Colon (tissue), 2 donors: ENCODE measurements around the gene VAC14.
"Not testable (repeated sequence)": the region's sequence is repeated elsewhere in the genome, so short reads cannot be mapped to it uniquely, and the experiment has no call there.

Experiments used
- FAIRE-seq: peaks from 2 replicates; lab custom pipeline; 2012; peaks lifted over from hg19 to GRCh38; lab: Jason Lieb, UNC
- donor health status: control.
- donor health status: control.

VAC14 gene

DNA sequence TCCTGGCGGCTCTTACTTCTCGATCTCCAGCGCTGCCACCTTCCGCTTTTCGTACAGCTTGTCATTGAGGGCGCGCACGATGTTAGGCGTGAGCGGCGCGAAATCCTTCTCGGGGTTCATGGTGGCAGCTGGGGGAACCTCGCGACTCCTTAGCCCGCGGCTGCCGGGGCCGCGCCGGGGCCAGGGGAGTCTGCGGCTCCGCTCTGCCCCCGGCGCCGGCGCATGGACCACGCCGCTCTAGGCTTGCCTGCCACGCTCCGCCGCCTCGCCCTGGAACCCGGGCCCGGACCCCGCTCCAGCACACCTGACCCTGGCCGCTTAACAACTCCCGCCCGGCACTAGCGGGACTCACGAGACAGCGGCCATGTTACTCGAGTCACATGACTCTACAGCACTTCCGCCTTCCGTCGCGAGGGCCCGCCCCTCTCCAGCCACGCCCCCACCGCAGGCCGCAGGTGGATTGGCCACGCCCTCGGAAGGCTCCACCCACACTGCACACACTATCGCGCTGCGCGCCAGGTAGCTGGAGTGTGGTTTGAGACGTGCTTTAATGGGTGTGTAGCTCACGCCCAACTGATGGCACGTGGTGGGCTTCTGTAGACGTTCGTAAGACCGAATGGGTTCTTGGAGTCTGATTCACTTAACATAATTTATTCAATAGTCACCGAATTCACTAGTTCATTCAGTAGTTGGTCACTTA lies at the start of gene VAC14:
TSS of gene VAC14 (minus strand) at position 378 of the 700 bp plus-strand sequence. CDS start at position 120, 258 bp downstream.
- no peak for FAIRE-seq

DNA sequence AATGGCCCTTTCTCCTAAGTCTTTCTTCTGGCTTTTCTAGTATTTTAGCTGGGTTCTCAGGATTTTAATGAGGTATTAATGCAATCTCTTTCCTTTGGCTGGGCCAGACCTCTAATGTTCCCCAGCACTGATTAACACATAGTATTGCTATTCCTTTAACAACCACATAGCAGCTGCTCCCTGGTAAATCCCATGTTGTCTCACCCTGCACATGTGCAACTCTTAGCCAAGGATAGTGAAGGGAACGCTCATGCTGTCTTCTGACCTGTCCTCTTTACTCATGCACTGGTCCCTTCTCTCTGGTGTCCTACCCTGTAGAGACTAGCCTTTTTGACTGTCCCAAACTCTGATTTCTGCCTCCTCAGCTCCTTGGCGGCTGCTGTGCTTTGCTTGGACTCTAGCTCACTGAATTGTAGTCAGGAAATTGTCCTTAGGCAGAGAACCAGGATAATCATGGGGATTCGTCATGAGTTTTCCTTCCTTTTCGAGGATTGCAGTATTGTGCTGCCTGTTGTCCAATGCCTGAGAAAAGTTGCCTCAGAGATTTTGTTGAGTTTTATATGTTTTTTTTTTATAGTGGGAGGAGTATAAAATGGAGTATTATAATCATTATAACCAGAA lies 22.6 kb upstream of the VAC14 start:
- FAIRE-seq = not testable (repeated sequence)

DNA sequence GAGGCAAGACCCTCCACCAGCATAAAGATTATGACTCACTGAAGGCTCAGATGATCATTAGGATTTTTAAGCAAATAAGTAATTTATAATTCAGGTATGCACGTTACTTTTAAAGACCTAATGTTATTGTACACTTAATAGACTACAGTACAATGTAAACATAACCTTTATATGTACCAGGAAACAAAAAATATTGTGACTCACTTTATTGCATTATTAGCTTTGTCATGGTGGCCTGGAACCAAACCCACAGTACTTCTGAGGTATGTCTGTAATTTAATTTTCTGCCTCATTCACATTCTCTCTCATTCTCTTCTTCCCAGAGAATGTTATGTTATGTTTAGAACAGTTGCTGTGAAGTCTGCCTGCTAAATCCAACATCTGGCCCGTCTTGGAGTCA lies 21.8 kb upstream of the VAC14 start:
- not testable (repeated sequence) for FAIRE-seq

DNA sequence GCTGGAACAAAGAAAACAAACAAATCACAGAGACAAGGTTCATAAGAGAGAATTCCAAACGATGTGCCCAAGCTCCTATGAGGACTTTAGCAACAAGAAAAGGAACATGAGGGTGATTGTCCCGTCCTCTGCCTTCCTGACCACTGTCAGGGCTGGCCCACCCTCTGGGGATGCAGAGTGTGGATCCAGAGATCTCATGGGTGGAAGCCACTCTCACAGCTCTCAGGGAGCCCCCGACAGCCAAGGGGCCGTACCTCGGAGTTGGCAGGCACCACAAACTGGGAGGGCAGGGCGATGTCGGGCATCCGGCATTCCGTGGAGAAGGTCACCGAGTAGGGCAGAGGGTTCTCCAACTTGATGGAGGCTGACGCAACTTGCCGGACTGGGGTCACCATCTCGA lies 17.1 kb upstream of the VAC14 start:
- not testable (repeated sequence) for FAIRE-seq

DNA sequence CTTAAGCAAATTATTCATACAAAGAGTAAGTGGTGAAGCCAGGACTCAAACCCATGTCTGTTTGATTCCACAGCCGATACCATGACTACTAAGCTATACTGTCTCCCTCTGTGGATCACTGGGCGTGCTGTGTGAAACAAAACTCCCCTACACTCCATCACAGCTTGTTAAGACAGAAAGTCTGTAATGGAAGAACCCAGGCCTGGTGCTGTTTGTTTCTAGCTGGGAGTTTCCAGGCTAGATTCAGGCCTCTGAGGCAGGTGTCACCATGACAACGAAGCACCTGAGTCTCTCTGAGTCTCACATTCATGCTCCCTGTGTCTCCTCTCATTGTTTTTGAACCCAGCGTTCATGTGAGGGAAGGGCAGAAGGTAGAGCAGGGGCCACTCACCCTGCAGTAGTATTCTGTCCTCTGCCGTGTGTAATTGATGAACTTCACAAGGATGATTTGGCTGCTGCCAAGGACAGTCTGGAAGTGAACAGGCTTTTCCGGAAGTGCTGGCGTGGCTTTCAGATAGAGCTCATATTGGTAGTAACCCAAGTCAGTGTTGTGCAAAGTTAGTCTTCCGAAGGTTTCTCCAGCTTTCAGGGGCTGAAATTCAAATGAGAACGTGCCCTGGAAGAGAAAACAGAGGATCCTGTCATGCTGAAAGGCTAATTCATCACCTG lies 8.6 kb upstream of the VAC14 start:
- FAIRE-seq = no peak

DNA sequence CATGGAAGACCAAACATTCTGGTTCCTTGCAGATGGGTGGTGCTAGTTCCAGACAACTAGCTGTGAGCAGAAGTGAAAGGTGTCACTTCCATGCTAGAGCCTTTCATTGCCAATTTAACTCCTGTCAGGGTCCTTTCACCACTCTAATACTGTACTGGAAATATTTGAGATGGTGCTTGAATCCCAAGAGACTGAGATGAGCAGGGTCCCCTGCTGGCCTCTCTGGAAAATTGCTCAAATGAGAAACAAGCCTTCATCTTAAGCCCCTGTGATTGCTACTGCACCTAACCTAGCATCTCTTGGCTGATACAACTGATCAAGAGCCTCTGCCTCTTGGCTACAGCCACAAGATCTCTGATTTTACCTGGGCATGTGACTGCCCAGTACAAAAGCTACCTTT lies 7.4 kb upstream of the VAC14 start:
- no peak for FAIRE-seq

DNA sequence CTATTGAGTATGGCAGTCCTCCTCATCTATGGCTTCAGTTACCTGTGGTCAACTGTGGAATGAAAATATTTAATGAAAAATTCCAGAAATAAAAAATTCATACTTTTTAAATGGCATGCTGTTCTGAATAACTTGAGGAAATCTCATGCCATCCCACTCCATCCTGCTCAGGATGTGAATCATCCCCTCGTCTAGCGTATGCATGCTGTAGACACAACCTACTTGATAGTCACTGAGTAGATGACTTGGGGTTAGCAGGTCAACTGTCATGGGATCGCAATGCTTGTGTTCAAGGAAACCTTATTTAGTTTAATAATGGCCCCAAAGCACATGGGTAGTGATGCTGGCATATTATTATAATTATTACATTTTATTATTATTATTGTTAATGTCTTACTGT lies 4.8 kb upstream of the VAC14 start:
- no peak for FAIRE-seq

DNA sequence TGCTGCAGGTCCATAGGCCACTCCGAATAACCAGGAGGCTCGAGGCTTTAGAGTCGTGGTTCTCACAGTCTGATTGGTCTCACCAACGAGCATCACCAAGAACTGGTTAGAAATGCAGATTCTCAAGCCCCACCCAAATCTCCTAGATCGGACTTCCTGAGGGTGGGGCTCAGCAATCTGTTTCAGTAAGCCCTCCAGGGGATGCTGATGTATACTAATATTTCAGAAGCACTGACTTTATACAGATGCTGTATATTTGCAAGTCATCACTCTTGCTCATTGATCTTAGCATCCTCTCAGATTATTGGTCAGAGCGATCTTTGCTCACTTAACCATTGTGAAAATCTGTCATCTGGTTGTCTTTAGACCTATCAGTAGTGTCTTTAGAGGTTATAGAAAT lies 4.4 kb upstream of the VAC14 start:
- FAIRE-seq = no peak

DNA sequence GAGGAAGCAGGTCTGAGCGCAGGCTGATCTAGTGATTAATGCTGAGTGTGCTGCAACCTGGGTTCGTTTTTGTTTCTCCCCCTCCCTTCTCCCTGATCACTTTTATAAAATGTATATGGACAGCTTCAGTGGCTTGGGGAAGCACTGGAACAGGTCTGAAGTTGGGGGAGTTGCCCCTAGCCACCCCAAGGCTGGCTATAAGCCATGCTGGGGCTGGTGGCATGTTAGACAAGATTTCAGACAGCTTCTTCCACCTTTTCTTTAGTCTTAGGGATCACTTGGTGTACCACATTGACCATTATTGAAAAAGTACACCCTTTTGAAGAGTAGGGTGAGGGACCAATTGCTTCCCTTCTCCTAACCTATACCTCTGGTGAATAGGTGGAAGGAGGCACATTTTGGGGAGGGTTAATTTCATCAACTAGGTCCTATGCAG lies 3.8 kb upstream of the VAC14 start:
- FAIRE-seq = no peak

DNA sequence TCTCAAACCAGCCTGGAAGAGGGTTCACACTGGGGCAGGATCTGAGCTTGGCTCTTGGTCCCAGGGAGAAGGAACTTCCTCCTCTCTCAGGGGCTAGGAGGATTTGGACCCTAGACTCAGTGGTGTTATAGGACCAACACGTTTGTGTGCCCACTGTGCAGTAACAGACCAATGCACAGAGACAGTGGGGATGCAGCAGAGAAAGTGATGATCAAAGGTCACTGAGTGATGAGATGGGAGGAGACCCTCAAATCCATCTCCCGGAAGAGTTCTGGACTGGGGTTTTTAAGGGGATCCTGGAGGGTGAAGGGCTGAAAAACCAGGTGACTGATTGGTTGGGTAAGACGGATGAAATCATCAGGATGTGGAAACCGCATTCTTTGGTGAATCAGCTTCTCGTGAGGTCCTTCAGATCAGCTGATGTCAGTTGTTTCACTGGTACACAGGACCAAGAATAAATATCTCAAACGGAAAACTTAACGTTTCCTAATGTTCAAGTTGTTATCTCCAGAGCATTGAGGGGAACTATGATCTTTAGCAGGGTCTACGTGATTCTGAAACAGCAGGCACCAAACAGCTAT lies 3.3 kb upstream of the VAC14 start:
- no peak for FAIRE-seq

DNA sequence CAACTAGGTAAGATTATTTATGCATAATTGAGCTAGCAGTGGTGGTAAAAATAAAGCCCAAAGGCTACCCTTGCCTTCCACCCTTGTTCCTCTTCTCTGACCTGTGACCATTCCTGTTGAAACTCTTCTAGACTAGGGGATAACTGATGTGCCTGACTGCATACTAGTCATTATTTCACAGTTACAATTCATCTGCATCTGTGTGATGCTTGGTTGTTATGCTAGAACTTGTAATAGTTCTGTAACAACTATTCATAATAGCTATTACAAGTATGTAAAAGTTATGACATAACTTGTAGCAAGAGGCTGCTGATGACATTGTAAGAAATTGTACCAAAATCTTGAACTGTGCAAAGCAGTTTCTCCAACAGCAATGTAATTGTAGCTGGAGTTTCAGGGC lies 2.4 kb upstream of the VAC14 start:
- FAIRE-seq = no peak

DNA sequence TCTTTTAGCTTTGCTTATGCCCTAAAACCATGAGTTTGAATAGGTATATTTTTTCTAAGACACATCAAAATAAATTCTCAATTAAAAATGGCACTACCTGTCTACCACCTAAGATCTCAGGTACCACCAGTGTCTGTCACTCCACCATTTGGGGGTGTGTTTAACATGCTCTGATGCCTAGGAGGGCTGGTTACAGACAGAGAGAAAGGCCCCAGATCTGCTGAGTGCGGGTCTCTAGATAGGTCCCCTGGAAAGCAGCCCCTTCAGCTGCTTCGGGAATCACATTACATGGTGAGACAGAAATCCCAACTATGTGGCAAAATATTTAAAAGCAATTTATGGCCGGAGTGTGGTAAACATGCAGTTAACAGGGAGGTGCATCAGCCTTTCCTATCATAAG lies 653 bp upstream of the VAC14 start:
- no peak for FAIRE-seq

DNA sequence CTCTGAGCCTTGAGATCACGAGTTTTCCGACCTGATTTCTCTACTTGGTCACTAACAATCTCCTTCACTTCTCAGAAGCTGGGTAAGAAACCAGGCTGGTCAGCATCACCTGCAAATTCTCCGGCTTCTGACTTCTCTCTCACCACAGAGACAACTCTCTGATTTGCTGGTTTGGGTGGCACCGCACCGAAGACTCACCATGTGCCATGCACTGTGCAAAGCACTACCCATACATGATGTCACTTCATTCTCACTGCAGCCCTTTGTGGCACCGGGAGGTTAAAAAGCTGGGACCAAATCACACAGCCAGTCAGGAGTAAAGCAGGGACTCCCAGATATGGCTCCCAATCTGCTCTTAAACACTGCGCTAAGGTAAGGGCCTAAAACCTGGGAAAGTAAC lies 647 bp downstream of the VAC14 start:
- no peak for FAIRE-seq

DNA sequence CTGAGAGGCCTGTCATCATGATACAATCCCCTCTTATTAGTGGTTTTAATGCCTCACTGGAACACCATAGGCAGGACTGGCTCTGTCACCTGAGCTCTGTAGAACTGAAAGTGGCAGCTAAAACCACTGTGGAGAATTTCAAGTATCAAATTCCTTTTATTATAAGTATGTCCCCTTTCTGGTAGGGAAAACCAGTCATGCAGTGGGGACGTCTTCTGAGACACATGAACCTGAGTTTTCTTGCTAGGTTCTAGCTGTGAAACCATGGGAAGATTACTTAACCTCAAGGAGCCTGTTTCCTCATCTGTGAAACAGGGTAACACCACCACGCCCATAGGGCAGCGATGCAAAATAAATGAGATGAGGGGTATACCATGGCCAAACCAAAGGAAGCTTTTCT lies 4.7 kb downstream of the VAC14 start:
- no peak for FAIRE-seq

DNA sequence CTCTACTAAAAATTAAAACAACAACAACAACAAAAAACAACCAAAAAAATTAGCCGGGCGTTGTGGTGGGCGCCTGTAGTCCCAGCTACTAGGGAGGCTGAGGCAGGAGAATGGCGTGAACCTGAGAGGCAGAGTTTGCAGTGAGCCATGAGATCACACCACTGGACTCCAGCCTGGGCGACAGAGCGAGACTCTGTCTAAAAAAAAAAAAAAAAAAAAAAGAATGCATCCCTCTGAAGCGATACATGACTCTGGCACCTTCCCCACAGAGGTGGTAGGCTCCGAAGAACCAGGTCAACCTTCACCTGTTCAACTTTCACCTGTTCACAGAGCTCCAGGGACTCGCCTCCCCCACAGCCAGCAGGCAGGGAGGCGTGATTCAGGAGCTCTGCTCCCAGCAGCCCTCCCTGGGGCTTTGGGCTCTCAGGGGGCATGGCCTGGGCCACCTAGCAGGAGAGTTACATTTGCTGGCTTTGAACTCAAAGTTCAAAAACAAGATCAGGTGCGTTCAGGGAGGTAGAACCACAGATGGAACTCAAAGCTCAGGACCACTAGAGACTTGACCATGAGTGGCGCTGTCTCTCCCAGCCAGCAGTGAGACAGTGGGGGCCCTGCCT lies 5.6 kb downstream of the VAC14 start:
- FAIRE-seq = no peak

DNA sequence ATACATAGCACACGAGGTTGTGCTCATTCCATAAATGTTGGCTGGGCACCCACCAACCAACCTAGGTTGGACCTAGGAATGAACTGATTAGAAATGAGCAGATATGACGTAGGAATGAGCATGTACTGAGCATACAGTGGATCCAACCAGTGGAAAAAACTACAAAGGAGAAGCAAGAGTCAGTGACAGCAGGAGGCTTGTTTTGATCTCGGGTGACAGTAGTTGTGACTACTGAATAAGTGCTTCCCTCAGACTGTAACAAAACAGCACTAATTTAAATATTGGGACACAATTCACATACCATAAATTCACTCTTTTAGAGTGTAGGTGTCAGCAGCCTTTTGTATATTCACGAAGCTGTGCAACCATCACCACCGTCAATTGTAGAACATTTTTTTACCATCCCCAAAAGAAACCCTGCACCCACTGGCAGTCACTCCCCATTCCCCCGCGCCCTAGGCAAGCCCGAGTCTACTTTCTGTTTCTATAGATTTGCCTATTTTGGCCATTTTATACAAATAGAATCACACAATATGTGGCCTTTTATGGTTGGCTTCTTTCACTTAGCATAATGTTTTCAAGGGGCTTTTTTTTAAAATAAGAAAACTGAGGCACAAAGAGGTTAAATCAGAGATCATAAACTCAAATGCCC lies 7.0 kb downstream of the VAC14 start:
- no peak for FAIRE-seq

DNA sequence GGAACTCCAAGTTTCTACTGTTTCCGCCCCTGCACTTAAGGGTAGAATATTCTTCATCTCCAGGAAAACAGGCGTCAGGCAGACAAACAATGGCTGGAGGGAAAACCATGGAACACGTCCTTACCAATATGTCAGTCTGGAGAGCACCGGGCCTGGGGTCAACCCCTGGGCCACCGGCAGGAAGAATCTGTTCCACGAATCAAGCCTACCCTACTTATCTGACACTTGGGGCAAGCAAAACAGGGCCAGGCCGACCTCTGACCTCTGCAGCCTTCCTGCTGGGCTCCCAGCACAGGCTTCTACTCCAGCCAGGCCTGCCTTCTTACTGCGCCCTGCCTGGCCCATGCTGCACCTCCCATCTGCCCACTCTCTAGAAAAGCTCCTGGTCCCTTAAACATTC lies 10.1 kb downstream of the VAC14 start:
- no peak for FAIRE-seq

DNA sequence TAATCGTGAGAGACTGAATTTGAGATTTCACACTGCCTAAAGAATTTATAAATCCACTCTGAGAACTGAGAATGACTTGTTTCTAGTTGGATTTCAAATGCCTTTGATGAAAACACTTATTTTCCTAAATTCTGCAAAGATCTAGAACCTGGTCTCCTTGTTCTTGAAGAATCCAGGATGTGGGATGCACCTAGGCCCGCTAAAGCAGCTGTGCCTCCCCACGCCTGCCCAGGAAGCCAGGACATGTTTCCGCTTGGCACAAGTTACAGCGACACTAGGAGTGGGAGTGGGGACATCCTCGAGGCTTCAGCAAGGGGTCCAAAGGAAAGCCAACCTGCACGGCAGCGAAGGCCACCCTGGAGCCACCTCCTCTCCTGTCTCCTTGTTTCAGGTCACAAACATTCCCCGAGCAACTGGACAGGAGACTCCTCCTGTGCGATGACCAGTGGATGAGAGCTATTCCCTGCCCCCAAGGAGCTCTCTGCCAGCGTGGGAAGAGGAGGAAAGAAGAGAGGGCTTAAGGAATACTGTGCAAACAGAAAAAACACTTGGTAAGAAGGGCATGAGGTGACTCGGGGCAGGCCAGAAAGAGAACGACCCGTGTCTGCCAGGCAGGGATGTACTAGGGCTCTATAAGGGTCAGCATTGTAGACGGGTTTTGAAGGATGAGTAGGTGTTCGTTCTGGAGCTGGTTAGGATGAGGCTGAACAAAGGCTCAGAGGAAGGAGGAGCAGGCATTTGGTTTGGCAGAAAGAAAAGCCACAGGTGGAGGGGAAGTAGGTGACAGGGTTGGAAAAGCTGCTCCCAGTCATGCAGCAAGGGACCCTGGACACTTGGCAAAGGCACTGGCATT lies 11.1 kb downstream of the VAC14 start:
- no peak for FAIRE-seq

DNA sequence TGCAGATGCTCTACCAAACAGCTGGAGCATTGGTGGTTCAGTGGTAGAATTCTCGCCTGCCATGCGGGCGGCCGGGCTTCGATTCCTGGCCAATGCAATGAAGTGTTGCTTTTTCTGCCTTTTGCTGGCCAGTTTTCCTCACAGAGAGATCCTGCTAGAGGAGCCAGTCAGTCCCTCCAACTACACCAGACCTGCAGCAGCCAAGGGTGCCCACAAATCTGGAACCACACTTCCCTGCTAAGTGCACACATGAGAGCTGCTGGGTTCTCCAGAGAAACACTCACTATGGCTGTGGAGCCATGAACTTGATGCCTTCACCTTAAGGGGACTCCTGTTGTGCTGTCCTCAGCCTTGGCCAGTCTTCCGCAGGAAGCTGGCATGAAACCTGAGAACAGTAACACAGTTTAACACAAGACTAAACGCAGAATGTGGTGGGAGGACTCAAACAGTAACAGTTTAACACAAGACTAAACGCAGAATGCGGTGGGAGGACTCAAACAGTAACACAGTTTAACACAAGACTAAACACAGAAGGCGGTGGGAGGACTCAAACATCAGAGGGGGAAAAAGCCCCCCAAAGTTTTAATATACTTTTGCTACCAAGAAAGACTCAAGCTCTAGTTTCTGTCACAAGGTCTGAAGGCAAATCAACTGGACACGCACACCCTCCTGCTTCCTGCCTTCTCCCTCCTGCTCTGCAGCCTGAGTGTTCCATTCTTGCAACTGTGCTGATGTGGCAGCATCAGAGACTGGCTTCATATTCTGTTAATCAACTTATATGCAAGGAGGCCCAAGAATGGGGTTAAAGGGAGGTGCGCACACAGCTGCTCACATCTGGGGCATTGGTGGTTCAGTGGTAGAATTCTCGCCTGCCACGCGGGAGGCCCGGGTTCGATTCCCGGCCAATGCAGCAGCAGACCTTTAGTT lies 12.0 kb downstream of the VAC14 start:
- FAIRE-seq = no peak
